H1 (cell line): ENCODE data around the gene LNX2.

Source experiments
- CEBPB ChIP-seq: IDR thresholded peaks from 2 replicates; pipeline ENCODE4 v1.6.1; 2012; ENCODE audit warnings: low read depth, low read length
- CREB1 ChIP-seq: IDR thresholded peaks from 2 replicates; pipeline ENCODE4 v1.6.1; 2012; ENCODE audit warnings: inconsistent platforms
- CTCF ChIP-seq, 3 experiments: IDR thresholded peaks; 1 replicate in 2 of 3; 2 replicates in 1 of 3; pipeline versions ENCODE4 v1.5.1 to v1.6.1; 2011; ENCODE audit warnings: low read length in 3 of 3, mild to moderate bottlenecking in 3 of 3, inconsistent platforms in 2 of 3, low read depth in 1 of 3, moderate library complexity in 1 of 3; ENCODE audit not compliant: insufficient read depth in 1 of 3; ENCODE audit errors: control extremely low read depth in 1 of 3
- EP300 ChIP-seq, 2 experiments: IDR thresholded peaks; 1 replicate in 1 of 2; 2 replicates in 1 of 2; pipeline ENCODE4 v1.6.1; 2011 to 2012; ENCODE audit warnings: low read depth in 2 of 2, low read length in 2 of 2, mild to moderate bottlenecking in 2 of 2, borderline replicate concordance in 1 of 2, inconsistent platforms in 1 of 2, moderate library complexity in 1 of 2
- JUND ChIP-seq: IDR thresholded peaks from 2 replicates; pipeline ENCODE4 v1.6.1; 2011; ENCODE audit warnings: mild to moderate bottlenecking, improper control_type of control experiment, low read length
- MAX ChIP-seq: IDR thresholded peaks from 2 replicates; pipeline ENCODE4 v1.6.1; 2012; ENCODE audit warnings: inconsistent platforms
- POLR2A ChIP-seq, 2 experiments: IDR thresholded peaks; 1 replicate in 1 of 2; 2 replicates in 1 of 2; pipeline ENCODE4 v1.6.1; 2011; ENCODE audit warnings: low read depth in 2 of 2, low read length in 2 of 2, mild to moderate bottlenecking in 2 of 2; ENCODE audit errors: control extremely low read depth in 1 of 2
- POLR2AphosphoS5 ChIP-seq: IDR thresholded peaks from 2 replicates; pipeline ENCODE4 v1.6.1; 2011; ENCODE audit warnings: low read depth, low read length
- RNF2 ChIP-seq: fragments of 200-900, 300-1000 bp; sonication (generic); IDR thresholded peaks from 2 replicates; pipeline ENCODE4 v1.7.1; 2016; ENCODE audit warnings: borderline replicate concordance, low read depth, mild to moderate bottlenecking, antibody characterized with exemption, low read length; ENCODE audit not compliant: poor library complexity, severe bottlenecking; ENCODE audit errors: missing control alignments
- TAF1 ChIP-seq: IDR thresholded peaks from 2 replicates; pipeline ENCODE4 v1.6.1; 2011; ENCODE audit warnings: mild to moderate bottlenecking, low read depth, low read length
- TF ChIP-seq, protein P1 (sequence below): IDR thresholded peaks from 2 replicates; pipeline ENCODE4 v1.6.1; 2011; ENCODE audit warnings: low read length, improper control_type of control experiment
- TF ChIP-seq, protein P2 (sequence below): IDR thresholded peaks from 2 replicates; pipeline ENCODE4 v1.6.1; 2012; ENCODE audit warnings: low read length, inconsistent platforms

DNA sequence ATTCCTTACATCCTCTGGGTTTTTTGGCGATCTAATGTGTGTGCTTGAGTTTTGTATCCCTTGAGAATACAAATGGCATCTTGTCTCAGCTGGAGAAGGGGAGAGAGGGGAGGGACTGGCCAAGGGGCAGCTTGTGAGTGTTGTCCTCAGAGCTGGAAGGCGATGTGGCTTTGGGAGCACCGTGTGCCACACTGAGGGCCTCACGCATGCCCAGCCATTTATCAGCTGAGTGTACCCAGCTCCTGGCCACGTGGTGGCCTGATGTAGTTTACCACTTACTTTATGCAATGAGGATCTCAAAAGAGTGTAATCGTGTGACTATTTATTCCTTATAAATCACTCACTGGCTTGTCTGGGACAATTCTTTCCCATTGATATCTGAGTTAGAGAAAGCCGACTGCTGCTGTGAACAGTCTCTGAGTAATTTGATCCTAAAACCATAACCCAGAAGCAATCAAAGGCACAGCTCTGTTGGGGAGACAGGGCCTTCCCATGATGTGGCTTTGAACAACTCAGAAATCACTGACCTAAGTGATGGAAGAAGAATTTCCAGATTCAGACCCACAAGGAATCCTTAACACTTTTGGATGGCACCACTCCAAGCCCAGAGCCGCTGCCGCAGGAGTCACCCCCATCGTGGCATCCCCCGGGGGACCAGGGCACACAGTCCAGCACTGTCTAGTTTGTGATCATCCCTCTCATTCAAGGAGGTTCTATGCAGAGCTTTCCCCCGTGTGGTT is 116.0 kb downstream of the LNX2 start:
- TF ChIP-seq RNF2, result no peak
- TF ChIP-seq EP300 (IDR thresholded peaks at IDR 0.05; ENCODE audit: borderline replicate concordance in 1 of 2, low read depth in 2 of 2, low read length in 2 of 2), result no peak
- no peak for TF ChIP-seq MAX
- no peak for TF ChIP-seq TAF1
- no peak for TF ChIP-seq CEBPB
- TF ChIP-seq, protein P1, sequence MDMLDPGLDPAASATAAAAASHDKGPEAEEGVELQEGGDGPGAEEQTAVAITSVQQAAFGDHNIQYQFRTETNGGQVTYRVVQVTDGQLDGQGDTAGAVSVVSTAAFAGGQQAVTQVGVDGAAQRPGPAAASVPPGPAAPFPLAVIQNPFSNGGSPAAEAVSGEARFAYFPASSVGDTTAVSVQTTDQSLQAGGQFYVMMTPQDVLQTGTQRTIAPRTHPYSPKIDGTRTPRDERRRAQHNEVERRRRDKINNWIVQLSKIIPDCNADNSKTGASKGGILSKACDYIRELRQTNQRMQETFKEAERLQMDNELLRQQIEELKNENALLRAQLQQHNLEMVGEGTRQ, result no peak
- TF ChIP-seq POLR2AphosphoS5, result no peak
- TF ChIP-seq JUND, result no peak
- TF ChIP-seq, protein P2, sequence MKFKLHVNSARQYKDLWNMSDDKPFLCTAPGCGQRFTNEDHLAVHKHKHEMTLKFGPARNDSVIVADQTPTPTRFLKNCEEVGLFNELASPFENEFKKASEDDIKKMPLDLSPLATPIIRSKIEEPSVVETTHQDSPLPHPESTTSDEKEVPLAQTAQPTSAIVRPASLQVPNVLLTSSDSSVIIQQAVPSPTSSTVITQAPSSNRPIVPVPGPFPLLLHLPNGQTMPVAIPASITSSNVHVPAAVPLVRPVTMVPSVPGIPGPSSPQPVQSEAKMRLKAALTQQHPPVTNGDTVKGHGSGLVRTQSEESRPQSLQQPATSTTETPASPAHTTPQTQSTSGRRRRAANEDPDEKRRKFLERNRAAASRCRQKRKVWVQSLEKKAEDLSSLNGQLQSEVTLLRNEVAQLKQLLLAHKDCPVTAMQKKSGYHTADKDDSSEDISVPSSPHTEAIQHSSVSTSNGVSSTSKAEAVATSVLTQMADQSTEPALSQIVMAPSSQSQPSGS, result no peak
- TF ChIP-seq CTCF (IDR thresholded peaks at IDR 0.05; ENCODE audit: control extremely low read depth in 1 of 3, insufficient read depth in 1 of 3, low read depth in 1 of 3, low read length in 3 of 3), result no peak
- TF ChIP-seq CREB1, result no peak
- no peak for TF ChIP-seq POLR2A (IDR thresholded peaks at IDR 0.05; ENCODE audit: control extremely low read depth in 1 of 2, low read depth in 2 of 2, low read length in 2 of 2)
